Parathyroid adenoma (tissue), 2 donors: ENCODE data around the gene DDAH1.

Experiments used
- H2AFZ ChIP-seq: fragments of 300-600 bp; sonication (generic); one replicate; pipeline ENCODE4 v1.7.0; 2017; ENCODE audit warnings: antibody characterized with exemption, mild to moderate bottlenecking
- H3K27ac ChIP-seq: fragments of 300-600 bp; sonication (generic); one replicate; pipeline ENCODE4 v1.7.0; 2017
- H3K27me3 ChIP-seq: fragments of 300-600 bp; sonication (generic); one replicate; pipeline ENCODE4 v1.7.0; 2017; ENCODE audit warnings: low read length; ENCODE audit not compliant: control insufficient read depth, insufficient read depth
- H3K36me3 ChIP-seq: fragments of 300-600 bp; sonication (generic); one replicate; pipeline ENCODE4 v1.7.0; 2017; ENCODE audit warnings: low read length; ENCODE audit not compliant: control insufficient read depth, insufficient read depth
- H3K4me1 ChIP-seq: fragments of 300-600 bp; sonication (generic); one replicate; pipeline ENCODE4 v1.7.0; 2017; ENCODE audit warnings: control low read depth
- H3K4me2 ChIP-seq: fragments of 300-600 bp; sonication (generic); one replicate; pipeline ENCODE4 v1.7.0; 2017; ENCODE audit warnings: low read length
- H3K4me3 ChIP-seq: fragments of 300-600 bp; sonication (generic); one replicate; pipeline ENCODE4 v1.7.0; 2017; ENCODE audit warnings: low read depth, low read length
- H3K79me2 ChIP-seq: fragments of 300-600 bp; sonication (generic); one replicate; pipeline ENCODE4 v1.7.0; 2017; ENCODE audit warnings: control low read depth
- H3K9ac ChIP-seq: fragments of 300-600 bp; sonication (generic); one replicate; pipeline ENCODE4 v1.7.0; 2017; ENCODE audit warnings: mild to moderate bottlenecking
- H3K9me3 ChIP-seq: fragments of 300-600 bp; sonication (generic); one replicate; pipeline ENCODE4 v1.7.0; 2017; ENCODE audit warnings: low read length; ENCODE audit not compliant: control insufficient read depth
- CTCF ChIP-seq: fragments of 300-600 bp; sonication (generic); IDR thresholded peaks from one replicate; pipeline ENCODE4 v1.7.0; 2017; ENCODE audit warnings: antibody characterized with exemption, mild to moderate bottlenecking
- donor health status: primary hyperparathyroidism.

DDAH1 gene

GRCh38 chr1:85444381-85444780 lies 20.6 kb downstream of the DDAH1 start:
- no peak overlapping the region for H3K4me2 ChIP-seq
- H3K27me3 ChIP-seq = no peaks in the 10 kb centered on the region
- H3K9me3 ChIP-seq = no peaks in the 10 kb centered on the region
- no peak for TF ChIP-seq CTCF
- H3K79me2 ChIP-seq = no peaks in the 10 kb centered on the region
- H3K9ac ChIP-seq = no peak overlapping the region
- no peak overlapping the region for H3K4me3 ChIP-seq
- no peaks in the 10 kb centered on the region for H3K36me3 ChIP-seq
- no peak overlapping the region for H2AFZ ChIP-seq
- H3K4me1 ChIP-seq = no peaks in the 10 kb centered on the region
- no peak overlapping the region for H3K27ac ChIP-seq

- Histone ChIP-seq H3K4me3 (no peak overlapping the region), H3K27me3 (no peaks in the 10 kb centered on the region), H3K9me3 (no peaks in the 10 kb centered on the region), H3K4me1 (no peaks in the 10 kb centered on the region), H3K9ac (no peak overlapping the region), H3K79me2 (no peaks in the 10 kb centered on the region), H3K36me3 (no peaks in the 10 kb centered on the region), H2AFZ (no peak overlapping the region), H3K27ac (no peak overlapping the region), H3K4me2 (no peak overlapping the region)
- TF ChIP-seq CTCF = no peak
Measured at GRCh38 chr1:85440612-85441011, 24.3 kb downstream of the DDAH1 start.

- Histone ChIP-seq H3K4me1 (no peaks in the 10 kb centered on the region), H3K4me2 (no peak overlapping the region), H3K4me3 (no peak overlapping the region), H2AFZ (no peak overlapping the region), H3K27ac (no peak overlapping the region), H3K27me3 (no peaks in the 10 kb centered on the region), H3K9ac (no peak overlapping the region), H3K9me3 (no peaks in the 10 kb centered on the region), H3K79me2 (no peaks in the 10 kb centered on the region), H3K36me3 (no peaks in the 10 kb centered on the region)
- TF ChIP-seq CTCF = no peak
Measured at GRCh38 chr1:85438353-85438752, 26.6 kb downstream of the DDAH1 start.

GRCh38 chr1:85437139-85437538 lies 27.8 kb downstream of the DDAH1 start:
- Histone ChIP-seq H3K27me3 (no peaks in the 10 kb centered on the region), H3K9ac (no peak overlapping the region), H3K9me3 (no peaks in the 10 kb centered on the region), H3K27ac (no peak overlapping the region), H3K4me3 (no peak overlapping the region), H3K4me2 (no peak overlapping the region), H2AFZ (no peak overlapping the region), H3K36me3 (no peaks in the 10 kb centered on the region), H3K79me2 (no peaks in the 10 kb centered on the region), H3K4me1 (no peaks in the 10 kb centered on the region)
- no peak for TF ChIP-seq CTCF

- Histone ChIP-seq H3K4me1 (no peaks in the 10 kb centered on the region), H2AFZ (no peak overlapping the region), H3K4me2 (no peak overlapping the region), H3K79me2 (no peaks in the 10 kb centered on the region), H3K9me3 (no peaks in the 10 kb centered on the region), H3K4me3 (no peak overlapping the region), H3K9ac (no peak overlapping the region), H3K27me3 (no peaks in the 10 kb centered on the region), H3K27ac (no peak overlapping the region), H3K36me3 (no peaks in the 10 kb centered on the region)
- no peak for TF ChIP-seq CTCF
Measured at GRCh38 chr1:85433096-85433495, 31.9 kb downstream of the DDAH1 start.
